Fibroblast of villous mesenchyme (primary cell): ENCODE measurements around the gene WAPL. TPM values are rescaled to one million over a fixed set of nuclear protein-coding genes. Genes with fewer than 3 reads are reported as not detected.
"Not testable (repeated sequence)": the region's sequence is repeated elsewhere in the genome, so short reads cannot be mapped to it uniquely, and the experiment has no call there.

Experiments used
- DNase-seq: peaks from one replicate; pipeline ENCODE4 v3.0.0-alpha.2; 2010; ENCODE audit warnings: low read depth
- H3K4me3 ChIP-seq: 2 replicates; pipeline ENCODE4 v1.5.1; 2011; ENCODE audit warnings: low read depth, mild to moderate bottlenecking, low read length
- small RNA-seq: library from RNA; depleted of rRNA; stranded (forward); fragments of <200 nt; gene quantifications from one replicate; pipeline ENCODE3, GENCODE V24; 2012
- total RNA-seq: library from RNA; depleted of rRNA; stranded (reverse); fragments of >200 nt; gene quantifications from 2 replicates; pipeline ENCODE4 v1.2.3, GENCODE V29; 2012
- TF ChIP-seq, protein P1 (sequence below): IDR thresholded peaks from 2 replicates; pipeline ENCODE4 v1.5.1; 2012; ENCODE audit warnings: low read depth, mild to moderate bottlenecking, low read length; ENCODE audit not compliant: insufficient read depth

The WAPL gene
- total RNA-seq, 1 donor: 64.8 TPM

DNA sequence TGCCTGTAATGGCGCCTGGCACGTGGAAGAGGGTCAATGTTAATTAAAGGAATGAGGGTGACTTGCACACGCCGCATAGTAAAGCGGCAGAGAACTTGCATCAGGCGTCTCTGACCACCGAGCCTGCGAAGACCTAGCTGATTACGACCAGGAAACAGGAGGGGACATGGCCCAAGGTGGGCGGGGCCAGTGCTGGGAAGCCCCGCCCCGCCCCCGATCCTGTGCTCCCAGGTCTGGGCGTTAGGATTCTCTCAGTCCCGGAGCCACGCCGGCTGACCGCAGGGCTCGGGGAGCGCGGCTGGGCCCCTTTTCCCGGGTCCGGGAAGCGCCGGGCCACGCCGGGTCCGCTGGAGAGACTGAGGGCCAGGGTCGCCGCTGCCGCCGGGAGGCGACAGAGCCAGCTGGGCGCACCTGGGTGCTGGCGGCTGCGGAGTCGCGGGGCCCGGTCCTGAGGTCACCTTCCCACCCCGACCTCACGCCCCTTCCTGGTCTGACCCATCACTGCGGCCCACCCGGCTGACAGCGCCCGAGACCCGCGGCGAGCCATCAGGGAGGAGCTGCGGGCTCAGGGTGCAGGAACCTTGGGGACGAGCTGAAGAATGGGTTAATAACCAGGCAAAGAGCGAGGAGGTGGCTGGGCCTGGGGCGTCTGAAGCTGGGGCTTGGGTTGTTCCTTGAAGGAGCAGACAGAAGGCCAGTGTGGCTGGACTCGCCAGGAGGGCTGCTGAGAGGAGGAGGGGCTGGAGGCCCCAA is 132.0 kb downstream of the WAPL start:
- peak; percentile 41 for DNase-seq
- TF ChIP-seq, protein P1, sequence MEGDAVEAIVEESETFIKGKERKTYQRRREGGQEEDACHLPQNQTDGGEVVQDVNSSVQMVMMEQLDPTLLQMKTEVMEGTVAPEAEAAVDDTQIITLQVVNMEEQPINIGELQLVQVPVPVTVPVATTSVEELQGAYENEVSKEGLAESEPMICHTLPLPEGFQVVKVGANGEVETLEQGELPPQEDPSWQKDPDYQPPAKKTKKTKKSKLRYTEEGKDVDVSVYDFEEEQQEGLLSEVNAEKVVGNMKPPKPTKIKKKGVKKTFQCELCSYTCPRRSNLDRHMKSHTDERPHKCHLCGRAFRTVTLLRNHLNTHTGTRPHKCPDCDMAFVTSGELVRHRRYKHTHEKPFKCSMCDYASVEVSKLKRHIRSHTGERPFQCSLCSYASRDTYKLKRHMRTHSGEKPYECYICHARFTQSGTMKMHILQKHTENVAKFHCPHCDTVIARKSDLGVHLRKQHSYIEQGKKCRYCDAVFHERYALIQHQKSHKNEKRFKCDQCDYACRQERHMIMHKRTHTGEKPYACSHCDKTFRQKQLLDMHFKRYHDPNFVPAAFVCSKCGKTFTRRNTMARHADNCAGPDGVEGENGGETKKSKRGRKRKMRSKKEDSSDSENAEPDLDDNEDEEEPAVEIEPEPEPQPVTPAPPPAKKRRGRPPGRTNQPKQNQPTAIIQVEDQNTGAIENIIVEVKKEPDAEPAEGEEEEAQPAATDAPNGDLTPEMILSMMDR: no peak
- H3K4me3 ChIP-seq: peak overlapping the region; percentile 45

DNA sequence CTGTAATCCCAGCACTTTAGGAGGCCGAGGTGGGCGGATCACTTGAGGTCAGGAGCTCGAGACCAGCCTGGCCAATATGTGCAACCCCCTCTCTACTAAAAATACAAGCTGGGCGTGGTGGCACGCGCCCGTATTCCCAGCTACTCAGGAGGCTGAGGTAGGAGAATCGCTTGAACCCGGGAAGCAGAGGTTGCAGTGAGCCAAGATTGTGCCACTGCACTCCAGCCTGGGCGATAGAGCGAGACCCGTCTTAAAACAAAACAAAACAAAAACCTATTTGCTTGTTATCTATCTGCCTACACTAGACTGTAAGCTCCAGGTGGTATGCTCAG is 132.5 kb downstream of the WAPL start:
- peak overlapping the region; percentile 45 for H3K4me3 ChIP-seq
- DNase-seq: not testable (repeated sequence)

DNA sequence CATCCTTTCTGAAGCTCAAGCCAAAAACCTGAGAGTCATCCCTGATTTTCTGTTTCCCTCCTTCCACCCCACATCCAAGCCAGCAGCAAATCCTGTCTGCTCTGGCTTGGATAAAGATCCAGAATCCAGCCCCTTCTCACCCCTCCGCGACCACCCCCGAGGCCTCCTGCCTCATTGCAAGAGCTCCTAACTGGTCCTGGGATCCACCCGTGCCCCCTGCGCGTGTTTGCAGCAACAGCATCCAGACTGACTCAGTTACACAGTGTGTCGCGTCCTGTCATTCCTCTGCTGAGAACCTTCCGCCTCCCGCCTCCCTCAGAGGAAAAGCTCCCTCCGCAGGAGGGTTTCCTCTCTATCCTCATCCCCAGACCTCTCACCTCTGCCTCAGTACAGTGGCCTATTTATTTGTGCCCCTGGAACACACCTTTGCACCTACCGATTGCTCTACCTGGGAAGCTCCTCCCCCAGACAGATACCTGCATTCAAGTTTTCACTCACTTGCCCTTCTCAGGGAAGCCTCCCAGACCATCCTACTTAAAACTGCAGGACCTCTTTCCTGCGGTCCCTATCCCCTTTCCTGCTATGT is 133.4 kb downstream of the WAPL start:
- TF ChIP-seq, protein P1: no peak
- H3K4me3 ChIP-seq: no peak overlapping the region
- DNase-seq: no peak

DNA sequence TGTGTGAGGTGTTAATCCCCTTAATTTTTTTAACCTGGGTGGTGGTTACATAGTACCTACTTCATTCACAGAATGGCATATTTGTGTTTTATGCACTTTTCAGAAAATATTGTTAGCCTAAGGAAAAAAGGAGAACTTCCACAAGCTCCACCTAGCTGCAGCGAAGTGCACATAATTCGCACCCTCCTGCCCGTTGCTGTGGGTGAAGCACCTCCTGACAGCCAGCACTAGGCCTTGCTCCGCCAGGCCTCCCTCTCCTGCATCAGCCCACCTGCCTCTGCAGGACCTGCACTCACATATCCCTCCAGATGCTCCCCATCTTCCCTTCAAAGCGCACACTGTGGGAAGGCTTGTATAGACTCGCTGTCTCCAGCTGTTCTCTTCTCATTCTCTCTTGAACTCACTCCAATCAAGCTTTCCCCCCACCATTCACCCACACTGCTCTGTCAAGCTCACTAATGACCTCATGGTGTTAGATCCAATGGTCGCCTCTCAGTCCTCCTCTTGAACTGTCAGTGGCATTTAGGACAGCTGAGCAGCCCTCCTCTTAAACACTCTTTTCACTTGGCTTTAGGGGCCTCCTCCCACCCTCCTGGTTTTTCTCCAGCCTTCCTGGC is 134.3 kb downstream of the WAPL start:
- no peak overlapping the region for H3K4me3 ChIP-seq
- TF ChIP-seq, protein P1: peak; percentile 9
- no peak for DNase-seq

DNA sequence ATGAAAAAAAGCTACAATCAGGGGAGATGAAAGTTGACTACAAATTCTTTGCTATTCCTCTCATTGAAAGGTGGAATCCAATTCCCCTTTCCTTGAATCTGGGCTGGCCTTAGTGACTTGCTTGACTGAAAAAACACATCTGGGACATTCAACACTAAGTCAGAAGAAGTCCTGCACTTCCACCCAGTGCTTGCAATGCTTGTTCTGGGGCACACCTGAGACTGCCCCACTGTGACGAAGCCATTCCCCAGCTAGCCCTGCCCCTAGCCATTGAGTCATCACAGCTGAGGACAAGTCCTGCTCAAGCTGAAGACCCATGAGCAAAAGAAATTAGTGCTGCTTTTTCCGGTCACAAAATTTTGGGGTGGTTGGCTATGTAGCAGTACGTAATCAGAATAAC is 135.8 kb downstream of the WAPL start:
- DNase-seq: no peak
- H3K4me3 ChIP-seq: no peak overlapping the region
- TF ChIP-seq, protein P1: no peak

Small RNA genes lying within 50 kb of the gene (small RNA-seq; reads per million reads assigned to genes)
- not detected for gene RNU6-780P

Other genes with a start within 250 kb of the WAPL start
- gene GRID1, start 155.0 kb downstream of the WAPL start, total RNA-seq: under 0.01 TPM in 1 of 2 replicates, not detected in the other
- not detected in 2 replicates for gene OPN4, start 132.8 kb upstream of the WAPL start, total RNA-seq
- under 0.01 and 0.32 TPM in 2 replicates for gene LDB3, start 146.7 kb upstream of the WAPL start, total RNA-seq
- gene BMPR1A, start 234.8 kb upstream of the WAPL start, total RNA-seq: 54.4 and 70.8 TPM in 2 replicates